NCI-H69 (cell line): ENCODE results near the gene BNIPL.

Experiments
- DNase-seq: peaks from one replicate; lab custom pipeline; 2025; lab: John Stamatoyannopoulos, UW

The BNIPL gene

GRCh38 chr1:151010346-151010726 lies 26.1 kb upstream of the BNIPL start:
- no peak for DNase-seq

GRCh38 chr1:151011154-151011850 lies 25.1 kb upstream of the BNIPL start:
- DNase-seq: peak; percentile 23

- DNase-seq: no peak
Measured at GRCh38 chr1:151012684-151013471, 23.5 kb upstream of the BNIPL start.

GRCh38 chr1:151013518-151013917 lies 22.9 kb upstream of the BNIPL start:
- no peak for DNase-seq

- DNase-seq: peak; percentile 81
Measured at GRCh38 chr1:151024540-151025146, 11.7 kb upstream of the BNIPL start.

GRCh38 chr1:151026460-151026859 lies 9.9 kb upstream of the BNIPL start:
- DNase-seq: no peak

- no peak for DNase-seq
Measured at GRCh38 chr1:151032164-151032563, 4.2 kb upstream of the BNIPL start.

GRCh38 chr1:151035167-151035566 lies 1.2 kb upstream of the BNIPL start:
- no peak for DNase-seq

- no peak for DNase-seq
Measured at GRCh38 chr1:151037032-151037431, 646 bp downstream of the BNIPL start.

- DNase-seq: no peak
Measured at GRCh38 chr1:151039521-151039920, 3.1 kb downstream of the BNIPL start.

GRCh38 chr1:151043163-151043562 lies 6.8 kb downstream of the BNIPL start:
- no peak for DNase-seq

GRCh38 chr1:151047591-151047924 lies 11.2 kb downstream of the BNIPL start, which contains the start of gene C1orf56:
Gene C1orf56, plus strand, starts transcription at chr1:151047751. Its CDS starts 97 bp downstream, at chr1:151047848.
- DNase-seq: peak; percentile 93

- DNase-seq: peak; percentile 84
Measured at GRCh38 chr1:151047925-151048644, 11.7 kb downstream of the BNIPL start.

- DNase-seq: no peak
Measured at GRCh38 chr1:151048645-151049032, 12.3 kb downstream of the BNIPL start.

- DNase-seq: no peak
Measured at GRCh38 chr1:151049458-151049857, 13.1 kb downstream of the BNIPL start.

GRCh38 chr1:151050051-151050688 lies 13.8 kb downstream of the BNIPL start:
- DNase-seq: no peak

- no peak for DNase-seq
Measured at GRCh38 chr1:151051356-151052009, 15.1 kb downstream of the BNIPL start.

GRCh38 chr1:151054971-151055547 lies 18.7 kb downstream of the BNIPL start:
- no peak for DNase-seq

- no peak for DNase-seq
Measured at GRCh38 chr1:151055581-151055980, 19.2 kb downstream of the BNIPL start.

GRCh38 chr1:151056149-151056548 lies 19.8 kb downstream of the BNIPL start:
- DNase-seq: no peak

- DNase-seq: peak; percentile 64
Measured at GRCh38 chr1:151058692-151059091, 22.3 kb downstream of the BNIPL start.
